Hypothalamus (tissue), 51 donors: ENCODE measurements around the gene ANKS6.
A peak's percentile ranks its signal among the peaks of the same experiment; 100 is the strongest.
"Not testable (repeated sequence)": the region's sequence is repeated elsewhere in the genome, so short reads cannot be mapped to it uniquely, and the experiment has no call there.

Experiments
- DNase-seq, 51 donors: peaks; one replicate each; lab custom pipeline; 2025; lab: John Stamatoyannopoulos, UW

ANKS6 gene

DNA sequence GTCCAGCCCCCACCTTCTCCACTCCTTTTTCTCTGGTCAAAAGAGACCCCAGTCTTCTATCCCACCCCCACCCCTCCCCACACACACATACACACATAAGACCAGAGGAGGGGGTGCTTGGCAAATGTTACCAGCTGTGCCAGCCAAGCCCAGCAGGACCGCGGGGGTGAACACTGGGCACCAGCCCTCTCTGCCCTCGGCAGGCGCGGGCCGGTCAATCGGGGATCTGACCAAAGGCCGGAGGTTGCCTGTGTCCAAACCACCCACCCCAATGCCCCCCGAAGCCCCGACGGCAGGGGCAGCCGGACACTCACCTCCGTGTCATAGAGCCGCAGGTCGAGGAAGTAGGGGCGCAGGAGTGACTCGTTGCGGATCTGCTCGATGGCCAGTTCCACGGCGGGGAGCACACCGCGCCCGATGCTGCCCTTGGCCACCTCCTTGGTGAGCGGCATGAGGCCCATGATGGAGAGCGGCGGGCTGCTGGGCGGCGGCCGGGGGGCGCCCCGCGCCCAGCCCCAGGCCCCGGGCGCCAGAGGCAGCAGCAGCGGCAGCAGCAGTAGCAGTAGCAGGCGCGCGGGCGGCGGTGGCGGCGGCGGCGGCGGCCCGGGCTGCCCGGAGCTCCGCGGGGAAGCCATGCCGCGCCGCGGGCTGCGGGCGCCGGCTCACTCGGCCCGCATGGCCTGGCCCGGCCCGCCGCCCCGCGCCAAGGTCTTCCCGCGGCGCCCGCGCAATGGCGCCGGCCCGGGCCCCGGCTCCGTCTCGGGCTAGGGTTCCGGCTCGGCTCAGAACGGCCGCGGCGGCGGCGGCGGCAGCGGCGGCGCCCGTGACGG lies 88.0 kb downstream of the ANKS6 start:
- peak in 1 of 51 donors; percentile 11 for DNase-seq

DNA sequence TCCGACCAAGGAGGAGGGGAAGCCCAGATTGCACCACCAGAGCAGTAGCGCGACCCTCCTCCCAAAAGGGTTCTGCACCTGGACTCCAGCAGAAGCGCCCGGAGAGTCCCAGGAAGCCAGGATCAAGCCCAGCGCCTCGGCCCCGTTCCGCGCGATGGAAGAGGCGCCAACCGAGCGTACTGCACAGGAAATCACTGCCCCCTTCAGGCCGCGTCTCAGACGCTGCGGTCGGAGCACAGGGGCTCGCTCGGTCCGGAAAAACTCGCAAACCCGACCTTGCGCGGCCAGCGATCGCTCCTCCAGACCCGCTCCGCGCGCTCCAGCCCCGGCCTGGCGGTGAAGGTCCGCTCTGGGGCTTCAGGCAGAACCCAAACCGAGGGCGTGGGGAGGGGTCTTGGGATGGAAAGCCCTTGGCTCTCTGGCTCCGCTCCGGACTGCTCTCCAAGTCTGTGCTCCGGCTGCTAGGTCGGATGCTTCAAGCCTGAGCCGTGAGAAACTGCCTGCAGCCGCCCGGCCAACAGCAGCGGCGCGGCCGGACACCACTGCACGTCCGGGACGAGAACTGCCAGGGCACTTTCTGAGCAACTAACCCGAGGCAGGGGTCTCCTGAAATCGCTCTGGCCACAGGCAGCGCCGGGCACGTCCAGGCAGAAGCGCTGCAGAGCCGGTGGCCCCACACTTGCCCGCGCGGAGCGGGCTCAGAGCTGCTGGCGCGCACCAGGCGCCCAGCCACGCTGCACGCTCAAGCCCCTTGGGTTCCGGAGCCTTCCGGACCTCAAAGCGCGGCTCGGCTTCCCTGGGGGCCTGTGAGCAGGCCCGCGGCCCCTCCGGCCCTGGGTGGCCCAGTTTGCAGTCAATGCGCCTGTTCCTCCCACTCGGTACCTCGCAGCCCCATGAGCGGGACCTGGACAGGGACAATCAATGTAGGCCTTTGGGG lies 88.9 kb downstream of the ANKS6 start:
- DNase-seq, result peak in 33 of 51 donors; percentile 13 to 73 (median 48)

DNA sequence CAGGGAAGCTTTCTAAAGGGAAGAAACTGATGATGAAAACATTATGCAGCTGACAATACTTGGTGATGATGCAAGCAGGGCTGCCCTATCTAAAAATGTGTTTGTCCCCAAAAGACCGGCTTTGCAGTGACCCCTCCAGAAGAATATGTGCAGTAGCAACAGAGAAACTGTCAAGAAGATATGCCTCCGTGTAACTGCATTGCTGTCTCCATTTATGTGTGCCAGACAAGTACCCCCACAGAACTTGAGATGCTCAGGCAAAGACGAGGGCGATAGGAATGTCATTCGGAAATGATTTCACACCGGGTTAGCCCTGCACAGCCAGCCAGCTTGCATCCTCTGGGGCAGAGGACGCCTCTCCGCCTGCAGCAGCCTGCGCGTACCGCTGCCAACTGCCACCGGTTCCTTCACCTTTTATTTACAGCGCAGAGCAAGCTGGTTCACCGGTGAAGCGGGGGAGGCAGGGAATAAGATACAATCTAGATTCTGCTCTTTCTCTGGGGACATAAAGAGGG lies 89.6 kb downstream of the ANKS6 start:
- DNase-seq, result peak in 6 of 51 donors; percentile 16 to 65 (median 60)

DNA sequence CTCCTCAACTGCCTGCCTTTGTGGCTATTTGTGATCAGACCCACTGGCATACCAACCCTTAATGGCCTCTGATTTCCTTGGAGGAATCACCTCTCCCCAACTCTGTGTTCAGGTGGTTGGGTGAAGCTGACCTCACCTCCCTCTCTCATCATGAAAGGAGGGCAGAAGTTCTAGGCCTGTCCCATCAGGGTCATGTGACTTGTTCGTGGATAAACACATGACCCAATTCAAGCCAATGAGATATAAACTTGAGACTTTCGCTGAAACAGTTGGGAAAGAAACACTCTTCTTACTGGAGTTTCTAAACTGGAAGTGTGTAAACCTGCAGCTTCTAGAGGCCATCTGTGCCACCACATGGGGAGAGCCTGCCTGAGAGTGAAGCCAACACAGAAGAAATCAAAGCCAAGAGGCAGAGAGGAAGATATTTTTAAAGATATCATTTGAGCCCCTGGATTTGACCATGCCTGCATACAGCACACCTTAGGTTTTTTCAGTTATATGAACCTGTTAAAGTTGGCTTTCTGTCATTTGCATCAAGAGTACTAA lies 93.4 kb downstream of the ANKS6 start:
- DNase-seq, result no peak

DNA sequence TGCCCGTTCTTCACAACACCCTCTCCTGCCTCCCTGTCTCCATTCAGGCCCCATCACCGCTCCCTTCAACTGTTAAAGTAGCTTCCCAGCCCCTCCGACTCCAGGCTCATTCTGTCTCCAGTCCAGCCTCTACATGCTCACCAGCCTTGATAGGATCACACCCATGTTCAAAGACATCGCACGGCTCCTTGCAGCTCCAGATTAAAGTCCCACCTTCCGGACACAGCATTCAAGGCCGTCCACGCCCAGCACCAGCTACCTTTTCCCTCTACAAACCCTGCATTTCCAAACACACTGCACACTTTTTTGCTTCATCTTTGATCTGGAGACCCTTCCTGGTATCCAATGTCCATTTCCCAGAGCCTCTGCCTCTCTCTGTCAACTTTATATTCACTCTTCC lies 94.0 kb downstream of the ANKS6 start:
- no peak for DNase-seq

DNA sequence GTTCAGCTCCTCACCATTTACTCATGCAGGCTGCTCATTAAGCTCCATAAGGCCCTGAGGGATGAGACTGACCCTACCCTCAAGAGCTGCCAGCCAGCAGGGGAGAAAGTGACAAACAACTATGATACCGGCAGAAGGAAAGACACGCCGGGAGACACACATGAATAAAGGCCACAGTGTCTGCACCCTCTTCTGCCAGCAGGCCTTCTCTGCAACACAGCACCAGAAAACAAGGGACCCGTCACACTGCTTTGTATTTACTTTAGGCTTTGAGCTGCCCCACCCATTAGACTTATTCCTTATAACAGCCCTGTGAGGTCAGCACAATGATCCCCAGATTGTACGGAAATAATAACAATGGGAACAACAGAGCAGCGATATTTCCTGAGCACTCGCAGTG lies 94.8 kb downstream of the ANKS6 start:
- DNase-seq, result no peak

DNA sequence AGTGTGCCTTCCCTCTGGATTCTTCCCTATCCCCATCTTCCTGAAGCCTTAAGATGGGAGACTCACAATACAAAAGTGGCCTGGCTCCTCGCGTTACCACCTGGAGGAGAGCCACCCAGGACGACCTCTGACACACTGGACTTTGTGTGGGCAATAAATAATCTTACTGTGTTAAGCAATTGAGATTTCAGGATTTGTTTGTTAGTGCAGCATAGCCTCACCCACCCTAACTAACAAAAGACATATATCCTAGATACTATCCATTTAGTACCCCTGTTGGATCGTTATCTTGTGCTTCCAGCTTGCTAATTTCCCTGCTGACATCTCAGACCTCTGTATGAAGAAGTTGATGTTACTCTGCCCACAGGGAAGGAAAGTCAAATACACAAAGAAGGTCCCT lies 95.6 kb downstream of the ANKS6 start:
- no peak for DNase-seq

DNA sequence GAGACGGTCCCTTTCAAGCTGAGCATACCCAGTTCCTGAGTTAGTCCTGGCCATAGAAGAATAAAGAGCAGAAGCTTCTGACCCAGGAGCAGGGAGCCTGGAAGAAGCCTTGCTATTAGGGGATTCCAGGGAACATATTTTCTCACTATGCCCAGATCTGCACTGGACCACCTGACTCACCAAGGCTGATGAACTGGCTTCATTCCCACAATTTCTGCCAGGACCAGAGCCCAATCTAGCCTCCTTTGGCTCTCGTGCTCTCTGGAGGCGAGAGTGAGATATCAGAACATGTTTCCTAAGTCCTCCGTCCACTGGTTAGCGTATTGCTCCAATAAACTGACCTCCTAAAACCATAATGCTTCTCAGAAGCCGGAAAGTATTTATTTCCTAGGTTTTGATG lies 97.5 kb downstream of the ANKS6 start:
- no peak for DNase-seq

DNA sequence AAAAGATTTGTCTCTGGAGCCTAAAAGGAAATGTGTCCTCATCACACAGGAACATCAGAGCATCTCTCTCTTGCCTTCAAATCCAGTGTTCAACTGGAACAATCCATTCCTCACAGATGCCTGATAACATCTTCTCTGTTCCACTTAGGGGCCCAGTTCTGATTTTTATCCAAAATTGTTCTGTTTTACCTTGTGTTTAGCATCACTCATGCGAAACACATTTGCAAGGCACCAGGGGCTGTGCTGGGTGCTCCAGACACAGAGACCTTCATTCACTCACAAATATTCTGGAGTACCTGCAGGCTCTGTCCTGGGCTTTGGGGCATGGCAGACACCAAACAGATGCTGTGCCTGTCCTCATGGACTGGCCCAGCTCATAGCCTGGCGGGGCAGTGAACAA lies 101.4 kb downstream of the ANKS6 start:
- DNase-seq, result no peak

DNA sequence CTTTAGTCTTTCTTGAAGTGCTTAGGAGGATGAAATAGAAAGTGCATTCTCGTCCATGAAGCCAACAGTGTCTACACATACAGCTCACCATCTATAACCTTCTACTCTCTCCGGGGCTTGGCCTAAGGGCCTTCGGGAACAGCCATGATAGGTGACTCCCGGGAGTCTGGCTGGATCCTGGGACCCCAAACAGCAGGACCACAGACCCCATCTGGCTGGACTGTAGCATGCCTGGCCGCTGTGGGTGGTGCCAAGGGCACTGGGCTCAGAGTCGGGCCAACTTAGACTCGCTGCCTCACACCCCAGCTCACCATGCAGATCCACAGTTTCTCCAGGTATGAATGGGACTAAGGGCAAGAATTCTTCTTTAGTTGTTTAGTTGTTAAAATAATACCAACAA lies 104.0 kb downstream of the ANKS6 start:
- no peak for DNase-seq

DNA sequence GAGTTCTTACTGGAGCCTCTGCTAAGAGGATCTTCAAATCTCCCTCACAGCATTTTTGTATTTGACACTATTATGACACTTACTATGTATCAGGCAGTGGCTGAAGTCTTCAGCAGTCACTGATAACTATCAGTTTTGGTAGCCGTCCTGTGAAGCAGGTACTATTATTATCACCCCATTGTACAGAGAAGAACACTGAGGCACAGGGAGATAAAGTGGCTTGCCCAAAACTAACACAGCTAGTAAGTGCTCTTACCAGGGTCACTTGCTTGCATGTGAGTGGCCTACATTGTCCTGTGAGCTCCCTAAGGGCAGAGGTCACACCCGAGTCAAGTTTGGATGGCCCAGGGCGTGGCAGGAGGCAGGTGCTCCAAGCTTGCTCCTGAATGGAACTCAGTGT lies 104.5 kb downstream of the ANKS6 start:
- no peak for DNase-seq

DNA sequence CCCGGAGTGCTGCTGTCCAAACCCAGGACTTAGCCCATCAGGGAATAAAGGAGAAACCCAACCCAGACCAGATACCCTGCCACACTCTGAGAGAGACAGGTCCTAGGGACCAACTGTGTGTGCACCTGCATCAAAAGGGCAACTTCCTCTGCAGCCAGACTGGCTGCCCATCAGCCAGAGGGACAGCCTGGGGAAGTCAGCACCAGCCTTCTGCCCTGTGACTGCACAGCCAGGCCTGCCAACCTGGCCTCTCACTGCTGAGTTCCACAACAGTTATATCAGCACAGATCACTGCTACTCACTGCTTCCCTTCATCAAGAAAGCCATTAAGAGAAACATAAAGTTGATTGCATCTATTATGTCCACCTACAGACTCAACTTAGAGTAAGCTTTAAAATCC lies 105.7 kb downstream of the ANKS6 start:
- DNase-seq, result no peak

DNA sequence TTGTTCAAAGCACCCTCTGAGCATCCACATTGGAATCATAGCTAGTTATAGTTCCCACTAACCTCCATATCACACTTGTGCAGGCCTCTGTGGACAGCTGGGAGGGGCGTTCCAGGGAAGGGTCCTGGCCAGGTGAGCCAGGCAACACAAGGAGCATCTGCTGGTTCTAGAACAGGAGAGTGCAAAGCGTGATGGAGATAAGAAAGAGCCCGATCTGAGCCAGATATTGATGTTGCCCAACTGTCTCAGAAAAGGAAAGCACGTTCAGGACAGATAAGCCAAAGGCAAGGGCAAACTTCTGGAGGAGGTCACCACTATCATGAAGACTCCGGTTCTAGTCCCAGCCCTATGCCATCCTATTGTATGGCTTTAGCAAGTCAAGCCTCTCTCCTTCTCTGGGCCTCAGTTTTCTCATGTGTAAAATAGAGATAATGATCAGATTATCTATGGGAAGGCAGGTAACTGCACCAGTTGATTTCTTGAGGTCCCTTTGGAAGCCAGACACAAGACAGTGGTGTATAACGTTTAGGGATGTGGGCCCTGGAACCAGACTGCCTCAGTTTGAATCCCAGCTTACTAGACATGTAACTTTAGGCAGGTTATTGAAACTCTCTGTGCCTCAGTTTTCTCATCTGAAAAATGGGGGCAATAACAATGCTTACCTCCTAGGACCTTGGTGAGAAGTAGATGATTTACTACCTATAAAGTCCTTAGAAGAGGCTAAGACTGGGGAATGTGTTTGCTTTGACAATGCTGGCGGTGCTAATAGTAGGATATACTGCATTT lies 107.5 kb downstream of the ANKS6 start:
- DNase-seq, result no peak

DNA sequence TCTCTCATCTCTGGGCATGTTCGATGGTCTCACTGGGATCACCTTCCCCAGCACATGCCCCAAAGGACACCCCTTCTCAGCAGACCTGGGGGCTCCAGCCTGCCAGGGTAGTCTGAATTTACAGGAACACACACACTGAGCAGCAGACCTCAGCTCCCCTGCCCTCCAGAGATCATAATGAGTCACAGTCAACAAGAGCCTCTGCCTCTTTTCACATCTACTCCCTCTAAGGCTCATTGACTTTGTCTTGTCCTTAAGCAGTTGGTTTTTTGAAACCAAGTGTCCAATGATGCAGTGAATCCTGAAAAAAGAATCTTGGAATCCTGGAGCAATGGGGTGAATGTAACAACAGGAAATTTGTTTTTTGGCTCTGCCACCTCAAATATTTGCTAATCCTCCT lies 108.4 kb downstream of the ANKS6 start:
- DNase-seq, result no peak

DNA sequence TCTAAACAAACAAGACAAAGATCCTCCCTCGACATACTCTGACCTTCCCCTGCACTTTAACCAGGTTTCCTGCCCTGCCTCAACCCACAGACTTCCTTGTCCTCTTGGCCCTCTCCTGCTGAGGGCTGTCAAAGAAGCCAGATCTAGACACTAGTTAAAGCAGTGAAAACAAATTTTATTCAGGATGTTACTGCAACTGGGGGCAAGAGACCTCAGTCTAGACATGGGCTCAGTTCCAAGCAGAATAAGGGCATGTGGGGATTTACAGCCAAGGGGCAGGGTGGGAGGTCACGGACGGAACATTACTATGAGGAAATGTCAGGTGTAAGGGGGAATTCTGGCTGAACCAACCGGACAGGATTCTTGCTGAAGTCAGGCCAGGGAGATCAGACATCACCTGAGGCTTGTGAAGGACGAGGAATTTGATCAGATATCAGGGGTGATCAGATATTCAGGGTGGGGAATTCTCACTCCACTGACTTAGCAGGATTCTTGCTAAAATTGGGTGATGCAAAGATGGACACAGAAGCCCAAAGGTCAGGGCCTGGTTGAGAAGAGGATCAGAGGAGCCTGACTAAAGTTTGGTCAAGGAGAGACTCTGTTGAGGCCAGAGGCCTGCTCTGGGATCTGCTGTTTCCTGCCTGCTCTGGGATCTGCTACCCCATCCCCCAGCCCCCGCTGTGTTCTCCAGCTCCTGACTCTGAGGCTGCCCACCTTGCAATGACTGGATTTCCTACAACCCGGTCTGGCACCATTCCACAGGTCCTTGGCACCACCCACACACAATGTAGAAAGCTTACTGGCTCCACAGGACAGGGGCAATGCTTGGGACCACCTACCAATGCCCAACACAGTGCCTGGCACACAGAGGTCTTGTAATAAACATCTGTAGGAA lies 109.1 kb downstream of the ANKS6 start:
- DNase-seq, result no peak

DNA sequence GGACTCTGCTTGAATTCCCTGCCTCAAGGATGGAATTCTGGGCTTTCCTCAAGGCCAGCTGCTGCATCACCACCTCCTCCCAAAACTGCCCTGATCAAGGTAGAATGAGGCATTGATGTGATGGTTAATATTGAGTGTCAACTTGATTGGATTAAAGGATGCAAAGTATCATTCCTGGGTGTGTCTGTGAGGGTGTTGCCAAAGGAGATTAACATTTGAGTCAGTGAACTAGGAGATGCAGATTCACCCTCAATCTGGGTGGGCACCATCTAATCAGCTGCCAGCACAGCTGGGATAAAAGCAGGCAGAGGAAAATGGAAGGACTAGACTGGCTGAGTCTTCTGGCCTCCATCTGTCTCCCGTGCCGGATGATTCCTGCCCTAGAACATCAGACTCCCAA lies 111.5 kb downstream of the ANKS6 start:
- not testable (repeated sequence) for DNase-seq
